Stimulated activated CD4-positive, alpha-beta T cell treated with anti-CD3 and anti-CD28 coated beads, Interleukin-15, amount 100 ng/mL, for 1 hour (primary cell): ENCODE measurements around the gene ASB2.

Experiments used
- DNase-seq, 2 donors: peaks; one replicate each; pipeline ENCODE4 v3.0.0-alpha.2; 2020; ENCODE audit warnings: low read depth in 1 of 2, low spot score in 1 of 2

The ASB2 gene

DNA sequence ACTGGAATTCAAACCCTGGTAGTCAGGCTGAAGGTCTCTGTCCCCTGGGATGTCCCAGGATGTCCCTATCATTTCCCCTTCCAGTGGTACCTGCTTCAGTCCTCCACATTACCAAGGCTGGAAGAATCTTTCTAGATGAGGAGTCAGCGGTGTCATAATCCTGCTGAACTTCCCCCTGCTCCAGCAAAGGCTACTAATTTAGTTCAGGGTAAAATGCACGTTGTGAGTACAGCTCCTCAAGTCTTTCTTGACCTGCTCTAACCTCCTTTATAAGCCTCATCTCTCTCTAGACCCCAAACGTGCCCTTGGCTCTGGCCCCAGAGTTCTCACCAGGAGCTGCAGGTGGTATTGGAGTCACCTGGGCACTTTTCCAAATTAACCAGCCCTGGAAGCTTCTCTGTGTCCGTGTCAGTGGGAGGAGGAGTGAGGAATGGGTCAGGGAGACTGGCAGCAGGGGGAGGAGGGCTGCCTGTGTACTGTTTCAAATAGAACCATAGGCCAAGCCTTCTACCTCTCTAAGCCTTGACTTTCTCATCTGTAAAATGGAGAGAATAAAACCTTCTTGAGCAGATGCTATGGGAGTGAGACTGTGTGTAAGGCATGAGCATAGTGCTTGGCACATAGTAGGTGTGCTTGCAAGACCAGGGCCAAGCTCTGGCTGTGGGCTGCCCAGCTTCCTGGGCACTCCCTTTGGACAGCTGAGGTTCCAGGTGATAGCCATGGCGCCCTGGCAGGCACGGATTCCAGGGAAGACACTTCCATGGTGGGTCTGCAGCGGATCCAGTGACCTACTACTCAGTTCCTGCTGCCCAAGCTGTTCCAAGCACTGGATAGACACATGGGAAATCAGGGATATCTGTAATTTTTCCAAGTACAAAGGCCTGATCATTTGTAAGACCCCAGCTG is 24.5 kb downstream of the ASB2 start:
- DNase-seq: no peak

DNA sequence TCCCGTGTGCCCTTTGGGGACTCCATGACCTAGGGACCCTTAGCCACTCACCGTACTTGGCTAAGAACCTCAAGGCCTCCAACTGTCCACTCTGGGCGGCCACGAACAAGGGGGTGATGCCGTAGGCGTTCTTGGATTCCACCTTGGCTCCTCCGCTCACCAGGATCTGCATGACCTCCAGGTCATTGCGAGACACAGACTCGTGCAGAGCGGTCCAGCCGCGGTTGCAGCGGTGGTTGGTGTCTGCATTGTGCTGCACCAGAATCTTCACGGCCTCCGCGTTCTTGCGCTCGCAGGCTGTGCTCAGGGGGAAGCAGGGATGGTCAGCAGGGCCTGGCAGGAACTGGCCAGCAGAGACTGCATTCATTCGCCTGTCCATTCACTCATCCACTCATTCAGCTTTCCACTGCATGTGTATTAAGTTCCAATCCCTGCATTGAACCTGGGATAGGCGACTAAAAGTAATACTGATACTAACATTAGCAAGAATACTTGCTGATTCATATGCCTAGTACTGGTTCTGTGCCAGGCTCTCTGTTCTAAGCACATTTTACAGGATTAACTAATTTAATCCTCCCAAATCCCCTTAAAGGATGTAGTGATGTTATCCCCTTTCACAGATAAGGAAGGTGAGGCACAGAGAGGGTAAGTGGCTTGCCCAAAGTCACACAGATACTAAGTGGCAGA is 25.3 kb downstream of the ASB2 start:
- no peak for DNase-seq

DNA sequence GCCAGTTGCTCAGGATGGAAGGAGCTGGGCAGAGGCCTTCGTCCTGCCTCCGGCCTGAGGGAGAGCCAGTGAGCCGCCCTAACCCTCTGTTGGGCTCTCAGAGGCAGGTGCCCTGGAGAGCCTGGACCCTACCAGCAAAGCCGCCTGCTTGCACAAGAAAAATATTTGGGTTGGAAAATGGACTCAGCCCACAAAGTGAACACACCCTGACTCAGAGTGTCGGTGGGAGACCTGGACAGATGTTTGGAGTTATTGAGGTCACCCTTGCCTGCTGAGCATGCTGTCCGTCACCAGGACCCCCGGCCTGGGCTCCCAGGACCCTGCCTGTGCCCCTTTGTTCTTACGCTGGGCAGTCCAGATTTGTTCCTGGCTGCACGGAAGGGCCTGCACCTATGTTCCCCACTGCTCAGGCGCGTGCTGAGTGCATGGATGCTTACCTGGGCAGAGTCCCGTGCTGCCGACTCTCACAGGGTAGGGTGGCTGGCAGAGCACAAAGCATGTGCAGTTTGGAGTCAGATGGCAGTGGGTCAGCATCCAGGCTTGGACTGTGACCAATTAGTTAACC is 26.8 kb downstream of the ASB2 start:
- DNase-seq: no peak

DNA sequence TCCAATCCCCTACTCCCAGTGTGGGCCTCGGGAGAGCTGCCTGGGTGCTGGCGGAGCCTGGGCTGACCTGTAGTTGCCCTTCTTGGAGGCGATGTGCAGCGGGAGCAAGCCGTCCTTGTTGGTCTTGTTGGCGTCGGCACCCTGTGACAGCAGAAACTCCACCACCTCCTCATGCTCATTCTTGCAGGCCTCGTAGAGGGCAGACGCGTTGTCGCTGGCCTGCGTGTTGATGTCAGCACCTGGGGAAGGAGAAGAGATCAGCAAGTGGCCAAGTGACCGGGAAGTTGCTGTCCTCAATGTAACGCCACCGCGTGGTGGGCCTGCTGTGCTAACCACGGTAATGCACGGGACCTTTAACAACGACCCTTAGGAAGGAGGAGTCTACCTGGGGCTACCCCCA is 29.1 kb downstream of the ASB2 start:
- DNase-seq: no peak

DNA sequence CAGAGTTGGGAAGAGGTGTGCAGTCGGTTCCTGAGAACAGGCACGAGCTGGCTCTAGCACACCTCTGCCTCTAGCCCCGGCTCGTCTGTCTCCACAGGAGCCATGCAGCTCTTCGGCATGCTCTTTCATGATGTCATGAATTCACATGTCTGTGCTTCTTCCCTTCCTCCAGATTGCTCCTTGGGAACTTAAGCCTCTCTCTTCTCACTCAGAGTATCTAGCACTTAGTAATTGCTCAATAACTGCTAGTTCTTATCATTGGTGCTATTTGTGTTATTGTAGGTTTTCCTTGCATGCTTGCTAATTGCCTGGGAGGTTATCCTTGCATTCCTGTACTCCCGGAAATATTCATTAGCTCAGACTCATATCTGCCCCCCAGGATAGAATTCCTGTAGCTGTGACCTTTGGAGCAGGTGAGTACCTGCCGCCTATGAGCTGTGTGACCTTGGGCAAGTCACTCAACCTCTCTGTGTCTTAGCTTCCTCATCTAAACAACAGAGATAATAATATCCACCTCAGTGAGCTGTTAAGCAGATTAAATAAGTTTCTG is 29.8 kb downstream of the ASB2 start:
- DNase-seq: no peak

DNA sequence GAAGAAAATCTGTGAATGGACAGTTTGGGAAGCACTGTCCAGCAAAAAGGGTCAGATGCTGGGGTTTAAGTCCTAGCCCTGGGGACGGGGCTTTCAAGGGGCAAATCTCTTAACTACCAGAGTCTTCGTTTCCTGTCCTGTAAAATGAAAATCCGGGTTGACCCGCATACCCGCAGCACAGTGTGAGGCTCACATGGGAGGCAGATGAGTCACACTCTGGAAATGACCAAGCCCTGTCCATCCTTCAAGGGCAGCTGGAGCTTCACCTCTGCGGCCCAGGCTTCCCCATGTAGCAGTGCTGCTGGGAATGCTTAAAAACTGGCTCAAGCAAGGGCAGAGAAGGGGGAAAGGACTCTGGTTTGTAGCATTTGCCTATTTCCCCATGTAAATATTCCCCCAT is 30.3 kb downstream of the ASB2 start:
- no peak for DNase-seq

DNA sequence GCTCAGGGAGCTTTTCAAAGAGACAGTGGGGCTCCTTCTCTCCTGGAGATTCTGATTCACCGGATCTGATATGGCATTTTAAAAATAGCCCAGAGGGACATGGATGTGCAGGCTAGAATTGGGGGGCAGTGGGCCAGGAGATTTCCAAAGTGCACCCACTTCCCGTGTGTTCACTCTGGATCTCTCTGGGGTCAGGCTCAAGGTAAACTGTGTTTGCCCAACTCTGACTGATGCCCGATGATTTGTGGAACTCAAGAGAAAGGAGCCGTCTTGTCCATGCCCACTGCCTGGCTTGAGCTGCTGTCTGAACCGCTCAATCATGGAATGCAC is 31.3 kb downstream of the ASB2 start:
- no peak for DNase-seq

DNA sequence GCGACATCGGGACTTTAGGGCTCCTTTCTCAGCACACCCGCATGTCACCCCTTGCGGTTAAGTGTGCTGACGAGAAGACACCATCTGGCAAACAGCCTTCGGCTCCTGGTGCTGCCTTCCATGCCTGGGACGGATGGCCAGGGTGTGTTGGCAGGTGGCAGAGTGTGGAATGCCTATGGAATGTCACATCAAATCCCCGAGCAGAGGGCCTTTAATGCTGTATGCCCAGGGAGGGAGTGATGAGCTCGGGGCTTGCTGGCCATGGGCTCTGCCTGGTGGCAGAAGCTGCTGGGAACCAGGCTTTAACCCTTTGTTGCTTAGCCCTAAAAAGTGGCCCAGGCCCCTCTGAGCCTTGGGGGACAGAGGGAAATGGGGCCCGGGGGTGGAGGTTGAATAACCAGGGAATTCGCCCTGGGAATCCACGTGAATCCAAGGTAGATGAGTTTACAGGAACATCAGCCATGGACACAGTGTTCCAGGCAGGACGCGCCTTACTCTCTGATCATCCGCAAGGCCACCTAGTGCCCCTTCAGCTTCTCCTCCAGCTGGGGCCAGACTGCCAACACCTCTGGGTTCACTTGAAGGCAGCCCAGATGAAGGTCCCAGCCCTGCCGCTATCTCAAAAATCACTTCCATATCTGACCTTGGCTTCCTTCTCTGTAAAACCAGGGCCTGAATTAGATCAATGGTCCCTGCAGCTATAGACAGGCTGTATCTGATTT is 31.9 kb downstream of the ASB2 start:
- no peak for DNase-seq

DNA sequence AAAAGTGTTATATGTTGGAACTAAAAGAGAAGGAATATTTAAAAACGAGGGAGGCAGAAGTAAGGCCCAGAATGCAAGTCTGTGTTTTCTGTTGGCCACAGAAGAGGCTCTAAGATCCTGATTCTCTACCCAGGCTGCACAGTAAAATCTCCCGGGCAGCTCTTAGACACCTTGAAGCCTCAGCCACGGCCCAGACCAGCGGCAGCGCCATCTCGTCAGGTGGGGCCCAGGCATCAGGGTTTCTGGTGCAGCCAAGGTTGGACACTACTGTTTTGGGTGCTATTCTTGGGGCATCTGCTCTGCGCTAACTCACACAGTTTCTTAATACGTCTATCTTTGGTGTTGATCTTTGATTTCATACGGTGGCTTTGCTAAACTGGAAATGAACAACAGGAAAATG is 32.4 kb downstream of the ASB2 start:
- no peak for DNase-seq

DNA sequence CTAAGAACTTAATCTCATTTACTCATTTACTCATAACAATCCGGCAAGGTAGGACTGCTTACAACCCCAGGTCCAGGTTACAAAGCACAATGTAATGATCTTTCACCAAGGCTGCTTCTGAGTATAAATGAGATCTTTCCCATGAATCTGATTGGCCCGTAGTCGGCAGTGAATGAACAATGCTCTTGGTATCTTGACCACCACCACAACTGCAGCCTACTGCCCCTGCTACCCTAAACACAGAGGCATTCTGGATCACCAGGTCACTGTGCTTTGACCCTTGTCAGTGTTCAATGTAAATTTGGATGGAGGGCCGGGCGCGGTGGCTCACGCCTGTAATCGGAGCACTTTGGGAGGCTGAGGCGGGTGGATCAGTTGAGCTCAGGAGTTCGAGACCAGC is 33.3 kb downstream of the ASB2 start:
- DNase-seq: no peak

DNA sequence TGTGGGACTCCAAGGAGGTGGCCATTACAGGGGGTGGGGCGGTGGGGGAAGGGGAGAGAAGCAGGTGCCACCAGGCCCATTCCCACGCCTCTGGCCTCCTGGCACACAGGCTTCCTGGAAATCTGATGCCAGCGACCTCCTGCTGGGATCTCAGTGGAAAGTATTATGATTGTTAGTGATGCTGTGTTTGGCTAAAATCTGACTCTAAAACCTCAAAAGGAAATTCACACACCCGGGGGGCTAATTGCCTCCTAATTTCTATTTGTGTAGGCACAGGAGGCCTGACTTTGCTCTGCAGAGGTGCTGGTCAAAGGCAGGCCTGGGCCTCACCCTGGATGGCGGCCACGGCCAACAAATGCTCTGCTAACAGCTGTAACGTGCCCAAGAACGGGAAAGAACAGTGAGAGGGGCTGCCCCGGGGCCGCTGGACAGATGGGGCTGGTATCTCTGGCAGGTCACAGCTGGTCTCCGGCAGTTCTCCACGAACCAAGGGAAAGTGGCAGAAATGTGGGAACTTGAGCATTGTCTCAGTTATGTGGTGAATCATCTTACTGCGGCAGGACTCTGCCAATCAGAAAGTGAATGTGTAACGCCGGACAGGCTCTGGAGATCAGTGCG is 35.0 kb downstream of the ASB2 start:
- DNase-seq: no peak

DNA sequence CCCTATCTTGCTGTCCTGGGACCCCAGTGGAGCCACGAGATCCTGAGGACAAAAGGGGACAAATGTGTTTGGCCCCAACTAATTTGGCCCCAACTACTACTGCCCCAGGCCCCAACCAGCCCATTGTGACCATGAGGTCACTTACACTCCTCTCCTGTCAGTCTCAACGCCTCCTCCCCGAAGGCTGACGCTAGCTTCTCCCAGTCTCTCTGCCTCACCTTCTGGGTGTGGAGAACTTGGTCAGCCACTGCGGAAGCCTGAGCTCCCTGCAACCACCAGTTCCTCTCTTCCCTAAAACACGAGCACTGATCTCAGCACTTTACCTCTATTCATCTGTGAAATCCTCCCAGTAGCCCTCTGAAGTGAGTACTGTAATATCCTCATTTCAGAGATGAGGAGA is 35.9 kb downstream of the ASB2 start:
- DNase-seq: no peak

DNA sequence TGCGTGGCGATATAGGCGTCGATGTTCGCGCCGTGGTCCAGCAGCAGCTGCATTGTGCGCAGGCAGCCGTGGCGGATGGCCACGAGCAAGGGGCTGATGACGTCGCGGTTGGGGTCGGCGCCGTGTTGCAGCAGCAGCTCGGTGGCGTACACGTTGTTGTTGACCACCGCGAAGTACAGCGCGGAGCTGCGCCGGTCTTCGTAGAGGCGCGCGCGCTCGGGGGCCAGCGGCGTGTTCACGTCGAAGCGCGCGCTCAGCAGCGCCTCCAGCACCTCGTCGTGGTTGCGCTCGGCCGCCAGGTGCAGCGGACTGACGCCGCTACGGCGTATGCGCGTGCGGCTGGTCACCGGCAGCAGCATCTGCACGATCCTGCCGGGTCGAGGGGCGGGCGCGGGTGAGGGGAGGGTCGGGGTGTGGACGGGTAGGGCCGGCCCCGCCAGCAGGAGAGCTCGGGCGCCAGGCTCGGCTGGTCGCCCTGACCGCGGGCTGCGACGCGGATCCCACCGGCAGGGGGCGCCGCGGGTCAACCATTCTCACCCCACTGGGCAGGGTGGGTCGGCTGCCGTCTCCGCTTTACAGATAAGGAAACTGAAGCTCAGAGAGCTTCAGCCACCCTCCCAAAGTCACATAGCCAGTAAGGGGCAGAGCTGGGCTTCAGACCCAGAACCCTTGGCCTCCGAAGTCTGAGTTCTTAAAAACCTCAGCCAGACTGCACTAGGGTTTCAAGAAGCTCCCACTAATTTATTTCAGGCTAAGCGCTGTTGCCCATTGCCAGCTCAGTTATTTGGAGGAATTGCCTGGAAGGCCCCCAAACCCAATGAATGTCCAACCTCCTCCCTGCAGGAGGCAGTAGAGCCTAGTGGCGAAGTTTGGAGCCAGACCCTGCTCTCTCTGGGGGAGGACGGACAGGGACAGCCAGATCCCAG is 36.8 kb downstream of the ASB2 start:
- DNase-seq: peak; percentile 88 to 96

DNA sequence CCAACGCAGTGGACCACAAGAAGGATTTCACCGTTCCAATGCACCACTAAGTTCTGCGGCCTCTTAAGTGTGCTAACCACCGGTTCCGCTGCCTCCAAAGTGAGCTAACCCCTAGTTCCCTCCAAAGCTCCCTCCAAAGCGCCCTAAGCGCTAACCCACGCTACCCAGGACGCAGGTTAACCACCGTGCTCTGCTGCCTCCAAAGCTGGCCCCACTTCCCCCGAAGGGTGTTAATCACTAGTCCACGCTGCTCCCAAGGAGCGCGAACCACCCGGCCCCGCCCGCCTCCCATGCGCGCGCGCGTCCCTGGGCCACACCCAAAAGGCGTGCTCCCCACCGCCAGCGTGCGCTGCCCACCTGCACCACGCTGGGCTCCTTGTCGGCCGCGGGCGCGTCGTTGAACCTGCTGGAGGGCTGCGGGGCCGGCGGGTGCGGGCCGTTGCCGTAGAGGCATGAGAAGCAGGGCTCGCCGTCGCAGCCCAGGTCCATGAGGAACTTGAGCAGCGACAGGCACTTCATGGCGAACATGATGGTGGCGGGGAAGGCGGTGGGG is 37.5 kb downstream of the ASB2 start:
- DNase-seq: no peak

DNA sequence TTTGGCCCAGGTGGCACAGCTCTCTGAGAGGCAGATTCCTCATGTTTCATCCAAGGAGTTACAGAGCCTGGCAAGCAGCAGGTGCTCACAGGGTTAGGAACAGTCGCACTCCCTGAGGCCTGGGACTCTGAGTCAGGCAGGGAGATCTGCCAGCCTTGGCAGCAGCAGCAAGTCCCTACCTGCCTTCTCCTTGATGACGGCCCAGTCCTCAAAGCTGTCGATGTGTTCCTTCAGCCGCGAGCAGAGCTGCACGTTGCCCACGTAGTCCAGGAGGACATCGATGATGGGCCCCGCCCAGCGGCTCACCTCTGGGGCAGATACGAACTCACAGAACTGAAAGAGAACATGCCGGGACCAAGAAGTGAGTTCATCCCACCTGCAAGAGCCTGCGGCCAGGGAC is 38.9 kb downstream of the ASB2 start:
- DNase-seq: no peak

DNA sequence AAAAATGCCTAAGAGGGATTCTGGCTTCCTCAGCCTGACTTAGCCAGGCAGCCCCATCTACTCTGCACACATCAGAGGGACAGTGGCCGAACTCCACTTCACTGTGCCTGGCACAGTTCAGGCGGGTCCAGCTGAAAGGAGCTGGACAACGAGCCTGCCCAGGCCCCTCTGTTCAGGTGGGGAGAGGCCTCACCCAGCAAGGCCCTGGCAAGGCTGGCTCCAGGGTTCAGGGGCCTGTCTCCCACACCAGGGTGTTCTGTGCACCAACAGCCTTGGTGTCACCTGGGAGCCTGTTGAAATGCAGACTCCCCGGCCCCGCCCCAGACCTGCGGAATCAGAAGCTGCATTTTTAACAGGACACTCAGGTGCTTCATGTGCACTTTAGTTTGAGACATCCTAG is 39.4 kb downstream of the ASB2 start:
- DNase-seq: no peak

DNA sequence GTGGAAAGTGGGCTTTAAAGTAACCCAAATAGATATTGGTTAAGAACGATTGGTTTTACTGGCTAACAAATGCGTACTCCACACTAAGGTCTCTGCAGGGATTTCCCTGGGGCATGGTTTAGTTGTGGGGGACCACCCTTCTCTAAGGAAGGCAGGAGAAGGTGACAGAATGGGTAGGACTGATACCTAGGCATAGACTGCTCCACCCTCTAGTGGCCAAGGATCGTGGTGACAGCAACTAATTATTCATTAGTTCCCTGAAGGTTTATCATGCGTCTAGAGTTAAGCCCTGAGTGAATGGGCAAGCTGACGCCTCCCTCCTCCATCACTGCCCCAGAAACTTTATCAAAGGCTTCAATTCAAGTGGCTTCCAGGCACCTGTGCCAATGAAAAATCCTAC is 40.1 kb downstream of the ASB2 start:
- no peak for DNase-seq

DNA sequence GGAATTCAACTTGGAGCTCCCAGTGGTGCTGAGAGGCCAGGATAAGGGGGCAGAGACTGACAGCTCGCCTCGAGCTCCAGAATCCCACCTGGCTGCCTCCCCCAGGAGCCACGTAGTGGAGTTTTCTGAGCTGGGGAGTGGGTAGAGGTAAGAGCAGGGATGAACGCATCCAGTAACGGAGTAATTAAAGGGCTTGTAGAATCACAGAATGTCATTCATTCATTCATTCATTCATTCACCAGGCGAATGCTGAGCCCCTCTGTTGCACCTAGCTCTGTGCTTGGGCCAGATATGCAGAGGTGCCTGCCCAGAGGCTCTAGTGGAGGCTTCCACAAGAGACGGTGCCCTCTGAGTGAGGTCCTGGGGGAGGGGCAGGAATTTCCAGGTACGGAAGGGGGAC is 41.2 kb downstream of the ASB2 start:
- no peak for DNase-seq

DNA sequence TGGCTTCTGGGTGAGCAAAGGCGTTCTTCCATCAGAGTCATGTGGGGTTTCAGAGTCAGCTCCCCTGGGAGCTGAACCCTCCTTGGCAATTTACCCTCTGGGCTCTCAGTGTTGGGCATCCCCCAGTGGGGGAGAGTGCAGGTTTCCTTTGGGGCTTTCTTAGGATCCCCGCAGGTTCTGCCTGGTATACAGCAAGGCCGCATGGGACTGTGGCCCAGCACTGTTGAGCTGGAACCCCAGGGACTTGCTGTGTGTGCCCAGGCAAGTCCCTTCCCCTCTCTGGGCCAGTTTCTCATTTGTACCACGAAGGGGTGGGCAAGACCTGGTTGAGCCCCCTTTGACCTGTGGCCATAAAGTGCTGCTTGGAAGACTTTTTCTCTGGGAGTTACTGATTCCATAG is 43.7 kb downstream of the ASB2 start:
- DNase-seq: no peak

DNA sequence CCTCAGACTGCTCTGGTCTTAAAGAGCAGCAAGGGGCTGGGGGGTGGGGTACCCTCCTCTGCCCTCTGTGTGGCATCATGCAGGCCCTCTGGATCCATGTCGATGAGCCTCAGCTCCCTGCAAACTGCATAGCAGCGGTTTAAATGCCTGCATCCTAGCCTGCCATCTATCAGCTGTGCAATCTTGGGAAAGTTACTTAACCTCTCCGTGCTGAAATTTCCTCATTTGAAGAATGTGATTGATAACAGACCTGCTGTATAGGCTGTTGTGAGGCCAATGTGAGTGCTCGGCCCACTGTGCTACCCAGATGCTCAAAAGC is 45.4 kb downstream of the ASB2 start:
- DNase-seq: no peak
